GM18519 (cell line): ENCODE measurements around the gene CAPSL.
"Not testable (repeated sequence)": the region's sequence is repeated elsewhere in the genome, so short reads cannot be mapped to it uniquely, and the experiment has no call there.

Experiments used
- ATAC-seq: cut with Tn5 transposase; IDR thresholded peaks from one replicate; pipeline ENCODE4 v1.9.1; 2021; ENCODE audit warnings: mild to moderate bottlenecking, moderate library complexity; ENCODE audit not compliant: unreplicated experiment, low FRiP score

The CAPSL gene

DNA sequence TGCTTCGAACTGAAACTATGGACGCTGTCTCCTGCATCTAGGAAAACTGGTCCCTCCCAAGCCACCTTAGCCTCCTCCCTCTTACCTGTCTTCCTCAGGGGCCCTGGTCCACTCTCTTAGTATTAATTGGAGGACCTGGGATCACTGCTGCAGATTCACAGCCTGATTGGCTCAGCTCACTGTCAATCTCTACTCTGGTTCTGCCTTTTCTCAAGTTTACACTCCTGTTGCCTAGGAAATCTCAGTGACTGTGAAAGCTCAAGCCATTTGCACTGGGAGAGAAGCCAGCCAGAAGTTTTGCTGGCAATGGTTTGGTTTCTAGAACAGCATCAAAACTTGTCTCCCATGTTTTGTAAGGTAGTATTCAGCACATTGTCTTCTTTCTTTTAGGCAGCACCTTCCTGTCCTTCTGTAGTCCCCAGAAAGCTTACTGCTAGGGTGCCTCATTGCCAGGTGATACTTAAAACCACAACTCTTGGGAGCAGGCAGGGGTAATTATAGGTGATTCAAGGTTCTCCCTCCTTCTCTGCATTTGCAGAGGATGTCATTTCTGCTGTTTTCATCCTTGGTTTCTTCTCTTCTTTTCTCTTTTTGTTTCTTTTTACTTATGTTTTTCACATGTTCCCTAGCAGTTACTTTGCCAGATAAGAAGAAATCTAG lies at the start of gene CAPSL:
Gene CAPSL (minus strand): TSS at position 55 of the 660 bp plus-strand sequence. CDS start 17,502 bp downstream, outside the sequence.
- ATAC-seq, result no peak

DNA sequence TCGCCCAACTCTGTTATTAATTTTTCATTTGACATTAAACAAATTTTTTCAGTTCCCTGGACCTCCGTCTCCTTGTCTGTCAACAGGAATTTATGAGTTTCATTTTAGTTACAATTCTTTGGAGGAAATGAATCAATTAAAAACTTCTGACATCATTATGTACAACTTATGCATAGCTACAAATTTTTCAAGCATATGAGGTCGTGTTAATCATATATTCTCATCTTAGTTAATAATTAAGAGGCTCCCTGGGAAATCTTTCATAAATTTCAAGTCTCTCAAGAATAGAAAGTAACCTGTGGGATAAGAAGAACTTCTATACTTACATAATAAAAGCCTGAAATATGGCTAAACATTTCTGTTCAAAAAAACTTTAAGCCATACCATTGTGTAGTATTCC lies 49.4 kb upstream of the CAPSL start:
- no peak for ATAC-seq

DNA sequence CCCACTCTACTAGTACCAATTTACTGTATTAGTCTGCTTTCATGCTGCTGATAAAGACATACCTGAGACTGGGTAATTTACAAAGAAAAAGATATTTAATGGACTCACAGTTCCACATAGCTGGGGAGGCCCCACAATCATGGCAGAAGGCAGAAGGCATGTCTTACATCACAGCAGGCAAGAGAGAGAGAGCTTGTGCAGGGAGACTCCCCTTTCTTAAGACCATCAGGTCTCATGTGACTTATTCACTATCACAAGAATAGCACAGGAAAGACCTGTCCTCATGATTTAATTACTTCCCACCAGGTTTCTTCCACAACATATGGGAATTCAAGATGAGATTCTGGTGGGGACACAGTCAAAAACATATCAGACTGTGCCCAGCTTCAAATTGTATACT lies 41.3 kb upstream of the CAPSL start:
- no peak for ATAC-seq

DNA sequence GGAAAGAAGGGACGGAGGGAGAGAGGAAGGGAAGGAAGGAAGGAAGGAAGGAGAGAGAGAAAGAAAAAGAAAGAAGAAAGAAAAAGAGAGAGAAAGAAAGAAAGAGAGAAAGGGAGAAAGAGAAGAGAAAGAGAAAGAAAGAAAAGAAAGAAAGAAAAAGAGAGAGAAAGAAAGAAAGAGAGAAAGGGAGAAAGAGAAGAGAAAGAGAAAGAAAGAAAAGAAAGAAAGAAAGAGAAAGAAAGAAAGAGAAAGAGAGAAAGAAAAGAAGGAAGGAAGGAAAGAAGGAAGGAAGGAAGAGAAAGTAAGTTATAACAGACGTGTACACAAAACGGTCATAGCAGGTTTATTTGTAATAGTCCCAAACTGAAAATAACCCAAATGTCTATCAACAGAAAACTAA lies 38.4 kb upstream of the CAPSL start:
- not testable (repeated sequence) for ATAC-seq

DNA sequence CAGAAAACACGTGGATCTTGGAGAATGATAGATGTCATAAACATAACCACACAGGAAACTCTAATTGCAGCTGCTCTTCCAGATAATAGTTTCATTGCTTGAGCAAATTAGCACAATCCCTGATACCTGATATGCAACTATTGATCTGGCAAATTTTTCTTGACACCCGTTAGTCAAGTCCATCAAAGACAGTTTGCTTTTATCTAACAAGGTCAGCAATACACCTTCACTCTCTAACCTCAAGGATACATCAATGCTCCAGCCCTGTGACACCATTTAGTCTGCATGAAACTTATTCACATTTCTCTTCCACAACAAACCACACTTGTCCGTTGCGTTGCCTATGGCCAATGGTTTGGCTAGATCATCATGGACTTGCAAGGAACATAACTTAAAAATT lies 36.1 kb upstream of the CAPSL start:
- ATAC-seq, result no peak

DNA sequence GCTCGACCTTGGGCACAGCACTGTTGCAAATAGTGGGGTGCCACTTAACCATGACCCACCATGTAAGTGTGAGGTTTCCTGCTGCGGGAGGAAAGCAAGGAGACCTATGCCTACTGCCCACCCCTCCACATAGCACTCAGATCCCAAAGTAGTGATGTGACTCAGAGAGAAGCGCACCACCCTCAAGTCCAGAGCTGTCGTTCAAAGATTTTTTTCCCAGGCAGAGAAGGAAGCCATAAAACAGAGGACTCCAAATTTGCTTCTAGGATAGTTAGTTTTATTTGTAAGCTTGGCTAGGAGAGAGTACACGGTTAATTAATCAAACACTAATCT lies 33.4 kb upstream of the CAPSL start:
- ATAC-seq, result no peak

DNA sequence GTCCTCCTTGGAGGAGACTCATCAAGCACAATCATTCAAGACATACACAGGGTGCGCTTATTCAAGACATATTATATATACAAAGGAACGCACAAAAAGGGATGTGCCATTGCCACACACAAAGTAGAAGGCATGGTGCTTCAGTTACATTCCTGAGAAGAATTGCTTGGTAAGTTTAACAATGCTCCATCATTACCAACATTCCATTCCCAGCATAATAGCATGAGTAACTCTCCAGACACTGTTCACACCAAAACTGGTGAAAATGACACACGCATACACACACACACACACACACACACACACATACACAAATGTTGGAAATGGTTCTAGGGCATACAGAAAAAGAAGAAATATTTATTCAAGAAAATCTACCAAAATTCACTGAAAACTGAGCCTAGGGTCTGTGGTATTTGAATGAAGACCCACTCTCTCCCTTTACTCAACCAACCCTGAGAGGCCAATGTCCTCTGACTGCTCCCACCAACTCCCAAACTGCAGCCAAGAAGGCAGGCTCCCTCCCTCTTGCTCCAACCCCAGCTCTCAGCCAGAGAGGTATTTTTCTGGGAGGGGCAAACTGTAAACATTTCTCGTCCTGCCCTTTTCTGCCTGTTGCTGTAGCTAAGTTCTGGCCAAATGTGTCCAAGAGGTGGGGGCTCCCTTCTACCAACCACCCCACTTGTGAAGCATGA lies 32.9 kb upstream of the CAPSL start:
- ATAC-seq, result no peak

DNA sequence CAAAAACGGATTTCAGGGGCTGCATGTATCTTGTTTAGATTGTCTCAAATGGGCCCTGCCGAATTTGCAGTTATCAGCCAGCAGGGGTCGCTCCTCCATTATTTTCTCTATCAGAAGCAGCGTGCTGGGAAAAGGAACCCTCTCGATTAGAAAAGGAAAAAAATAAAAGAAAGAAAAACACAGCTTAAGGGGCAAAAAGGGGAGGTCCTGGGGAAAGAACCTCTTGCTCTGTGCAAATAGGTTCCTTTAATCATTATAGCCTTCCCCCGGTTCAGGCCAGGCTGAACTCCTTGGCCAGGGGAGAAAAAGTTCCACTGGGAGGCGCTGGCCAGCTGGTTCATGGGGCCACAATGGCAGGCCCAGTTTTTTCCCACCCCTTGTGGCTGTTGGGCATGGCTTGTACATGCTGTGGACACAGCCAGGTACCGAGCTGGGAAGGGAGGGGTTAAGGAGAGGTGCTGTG lies 25.0 kb upstream of the CAPSL start:
- no peak for ATAC-seq

DNA sequence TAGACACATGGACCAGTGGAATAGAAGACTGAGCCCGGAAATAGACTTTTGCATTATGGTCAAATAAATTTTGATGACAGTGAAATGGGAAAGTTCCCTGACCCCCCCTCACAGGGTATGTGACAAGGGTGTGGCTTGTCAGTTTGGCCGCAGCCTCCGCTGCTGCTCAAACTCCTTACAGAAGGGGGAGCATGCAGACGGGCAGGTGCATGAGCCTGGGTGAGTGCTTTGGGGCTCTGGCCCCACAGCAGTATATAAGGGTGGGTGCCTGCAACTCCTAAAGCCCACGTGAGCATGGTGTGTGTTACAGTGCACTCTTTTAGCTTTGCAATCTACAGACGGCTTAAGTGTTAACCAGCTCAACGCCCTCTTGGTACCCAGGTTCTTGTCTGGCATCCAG lies 21.9 kb upstream of the CAPSL start:
- ATAC-seq, result no peak

DNA sequence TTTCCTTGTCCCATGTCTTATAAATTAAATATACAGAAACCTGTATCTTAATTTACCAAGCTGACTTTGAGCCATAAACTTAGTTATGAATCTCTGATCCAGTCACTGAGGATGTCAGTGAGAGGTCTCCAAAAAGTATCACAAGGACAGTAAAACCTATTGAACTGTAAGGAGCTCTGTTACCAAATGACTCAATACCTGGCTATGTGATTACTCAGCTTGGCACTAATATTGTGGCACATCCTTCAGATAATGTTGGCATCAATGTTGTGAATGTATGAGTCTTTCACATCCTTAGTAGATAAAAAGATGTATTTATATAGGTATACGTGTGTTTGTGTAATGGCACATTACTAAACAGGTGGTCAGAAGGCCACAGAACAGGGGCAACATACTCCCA lies 18.0 kb upstream of the CAPSL start:
- ATAC-seq, result no peak

DNA sequence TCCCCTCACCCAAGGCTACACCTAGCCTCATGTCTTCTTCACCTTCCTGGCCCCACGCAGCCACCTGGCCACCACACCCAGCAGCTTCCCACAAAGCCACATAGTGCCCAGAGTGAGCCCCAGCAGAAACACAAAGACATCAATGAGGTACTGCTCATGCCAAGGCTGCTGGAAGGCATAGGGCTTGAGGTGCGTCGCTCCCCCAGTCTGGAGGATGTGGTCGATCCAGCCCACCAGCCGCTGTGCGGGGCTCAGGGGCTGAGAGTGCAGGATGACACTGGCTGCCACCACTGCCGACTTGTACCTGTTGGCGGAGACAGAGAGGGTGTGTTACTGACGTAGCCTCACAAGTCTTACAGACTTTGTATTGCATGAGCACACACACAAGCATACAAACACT lies 15.8 kb upstream of the CAPSL start:
- no peak for ATAC-seq

DNA sequence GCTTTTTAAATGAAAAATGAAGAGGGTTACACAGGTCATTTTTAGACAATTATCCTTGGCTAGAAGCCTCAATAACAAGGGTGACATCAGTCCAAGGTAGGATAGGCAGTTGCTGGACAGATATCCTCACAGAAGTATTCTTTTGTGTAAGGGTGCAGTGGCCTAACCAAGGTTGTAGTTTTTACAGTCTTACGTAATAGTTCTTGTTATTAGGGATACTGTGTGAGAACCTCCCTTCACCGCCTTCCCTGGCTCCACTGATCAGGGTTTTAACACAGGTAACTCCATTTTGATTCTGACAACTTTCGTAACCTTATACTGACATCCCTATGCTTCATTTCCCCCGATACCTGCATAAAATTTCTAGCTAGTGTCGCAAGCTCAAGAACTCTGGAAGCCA lies 8.7 kb upstream of the CAPSL start:
- no peak for ATAC-seq

DNA sequence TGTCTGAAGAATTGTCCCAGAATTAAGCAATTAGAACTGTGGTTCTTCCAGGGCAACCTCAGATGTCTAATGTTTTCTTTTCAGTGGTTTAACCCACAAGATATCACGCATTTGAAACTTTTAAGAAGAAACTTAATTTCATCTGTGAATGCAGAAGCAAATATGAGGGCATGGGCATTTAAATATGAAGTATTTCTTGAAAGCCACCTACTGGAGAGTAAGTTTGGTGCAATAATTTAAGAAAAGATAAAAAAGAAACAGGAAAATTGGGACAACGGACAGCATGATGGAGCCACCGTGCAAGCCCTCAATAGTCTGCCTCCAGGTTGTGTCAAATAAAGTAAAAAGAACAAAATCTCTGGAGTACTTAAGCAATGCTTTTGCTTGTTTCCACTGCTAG lies 1.2 kb upstream of the CAPSL start:
- no peak for ATAC-seq

DNA sequence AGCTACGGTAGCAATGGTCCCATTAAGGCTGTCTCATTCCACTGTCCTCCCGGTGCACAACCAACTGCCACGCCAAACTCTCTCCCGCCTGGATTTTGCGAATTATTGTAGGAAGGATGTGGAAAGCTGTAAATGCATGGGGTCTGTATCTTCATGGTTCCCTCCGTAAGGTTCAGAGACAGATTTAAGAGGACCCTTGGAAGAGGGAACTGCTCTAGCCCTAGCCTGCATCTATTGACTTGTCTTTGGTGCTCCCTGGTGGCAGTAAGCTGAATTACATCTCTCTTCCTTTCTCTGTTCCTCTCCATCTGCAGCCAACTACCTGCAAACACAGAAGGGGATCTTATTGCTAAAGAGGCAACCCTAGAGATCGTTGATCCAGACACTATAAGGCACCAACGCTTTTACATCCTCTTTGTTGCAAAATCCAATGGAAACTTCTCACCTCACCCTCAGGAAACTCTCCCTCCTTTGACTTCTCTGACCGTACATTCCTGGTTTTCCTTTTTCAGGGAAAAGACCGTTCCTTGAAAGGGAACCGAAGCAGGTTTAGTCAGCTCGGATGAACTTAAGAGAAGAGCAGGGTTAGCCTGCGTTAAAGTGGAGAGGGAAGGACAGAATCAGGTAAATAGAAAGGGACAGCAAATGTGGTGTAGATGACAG lies 11.9 kb downstream of the CAPSL start:
- ATAC-seq, result peak; percentile 37

DNA sequence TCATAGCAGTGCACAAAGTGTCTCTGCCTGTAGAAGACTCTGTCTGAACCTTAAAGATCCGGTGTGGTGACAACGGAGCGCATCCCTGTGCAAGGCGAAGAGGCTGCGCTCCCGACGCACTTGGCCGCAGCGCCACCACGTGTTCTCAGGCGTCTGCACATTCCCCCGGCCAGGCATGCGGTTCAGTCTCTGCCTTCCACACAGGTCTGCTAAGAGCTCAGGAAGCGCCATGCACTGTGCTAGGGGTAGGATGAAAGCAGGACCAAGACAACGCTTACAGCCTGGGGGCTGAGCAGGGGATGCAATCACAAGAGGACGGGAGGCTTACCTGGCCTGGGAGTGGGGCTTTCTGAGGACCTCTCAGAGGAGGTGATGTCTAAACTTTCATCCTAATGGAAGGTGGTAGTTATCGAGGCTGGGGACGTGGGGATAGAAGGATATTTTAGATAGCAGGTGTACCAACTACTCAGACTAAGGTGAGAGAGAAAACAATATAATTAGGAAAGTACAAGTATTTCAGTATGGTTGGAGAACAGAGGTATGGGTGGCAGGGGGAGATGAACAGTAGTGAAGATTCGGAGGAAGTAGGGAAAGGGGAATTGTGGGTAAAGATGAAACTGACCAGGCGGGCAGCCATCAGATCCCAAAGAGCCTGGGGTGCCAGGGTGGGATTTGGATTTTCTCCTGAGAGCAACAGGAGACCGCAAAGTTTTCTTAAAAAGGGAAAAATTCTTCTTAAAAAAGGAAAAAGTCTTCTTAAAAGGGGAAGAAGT lies 13.3 kb downstream of the CAPSL start:
- peak; percentile 73 for ATAC-seq

DNA sequence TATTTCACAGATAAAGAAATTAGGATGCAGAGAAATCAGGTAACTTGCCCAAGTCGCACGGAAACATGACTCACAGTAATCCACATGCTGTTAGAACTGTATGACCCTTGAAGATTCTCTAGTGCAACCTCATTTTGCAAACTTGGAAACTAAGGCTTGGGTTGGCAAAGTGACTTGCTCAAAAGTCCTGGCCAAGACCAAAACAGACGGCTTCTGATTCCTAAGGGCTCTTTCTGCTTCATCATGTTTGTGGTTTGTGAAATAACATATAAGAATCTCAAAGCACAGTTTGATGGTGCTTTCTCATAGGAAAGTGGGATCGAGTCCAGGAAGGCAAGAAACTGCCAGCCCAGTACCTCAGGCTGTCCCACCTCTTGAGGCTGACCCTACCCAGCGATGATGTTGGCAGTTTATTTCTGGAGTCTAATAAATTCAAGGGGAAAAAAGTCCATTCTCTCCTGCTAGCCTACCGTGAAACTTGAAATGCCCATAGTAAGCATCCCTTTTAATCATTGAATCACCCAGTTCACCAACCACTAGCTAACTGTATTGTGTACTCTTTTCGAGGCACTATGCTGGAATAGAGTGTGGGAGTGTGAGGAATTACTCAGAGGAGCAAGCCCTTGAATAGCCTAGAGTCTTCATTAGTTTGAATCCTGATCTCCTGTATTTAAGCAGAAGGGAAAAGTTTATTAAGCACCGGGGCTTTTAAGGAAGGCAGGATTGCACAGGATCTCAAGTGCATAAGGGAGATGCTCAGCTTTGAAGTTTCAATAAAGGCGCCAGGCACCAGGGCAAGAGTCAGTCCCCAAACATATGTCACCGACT lies 14.1 kb downstream of the CAPSL start:
- ATAC-seq, result no peak

DNA sequence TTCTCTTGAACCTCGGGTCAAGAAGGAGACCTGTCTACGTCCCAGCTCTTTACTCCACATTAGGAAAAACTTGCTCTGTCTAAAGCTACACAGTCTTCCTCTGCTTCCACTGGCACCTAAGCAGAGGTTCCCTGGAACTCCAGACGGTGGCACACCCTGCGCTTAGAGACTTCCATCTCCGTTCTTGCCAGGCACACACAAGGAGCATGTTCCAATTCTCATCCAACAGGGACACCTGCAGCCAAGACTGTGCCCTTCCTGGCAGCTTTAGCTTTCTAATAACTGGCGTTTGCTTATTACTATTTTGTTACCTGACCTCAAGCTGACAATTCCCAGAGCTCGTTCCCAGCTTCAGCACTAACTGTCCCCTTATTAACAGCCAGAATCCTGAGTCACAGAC lies 16.0 kb downstream of the CAPSL start:
- ATAC-seq, result no peak

DNA sequence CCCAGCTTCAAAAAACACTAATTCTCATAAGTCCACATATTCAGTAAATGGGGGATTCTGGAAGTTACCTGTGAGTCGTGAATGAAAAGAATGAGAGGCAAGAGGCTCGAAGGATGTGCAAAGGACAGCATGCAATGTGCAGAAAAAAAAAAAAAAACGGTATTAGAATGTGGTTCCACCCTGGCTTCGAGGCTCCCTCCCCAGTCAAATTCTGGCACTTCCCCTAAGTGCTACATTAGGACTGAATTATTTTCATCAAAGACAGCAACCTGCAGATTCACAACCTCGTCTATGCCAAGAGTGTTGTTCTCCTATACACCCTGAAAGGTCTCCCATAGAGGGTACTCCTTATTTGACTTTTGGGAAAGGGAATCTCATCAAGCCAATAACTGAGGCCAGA lies 16.5 kb downstream of the CAPSL start:
- ATAC-seq, result no peak

DNA sequence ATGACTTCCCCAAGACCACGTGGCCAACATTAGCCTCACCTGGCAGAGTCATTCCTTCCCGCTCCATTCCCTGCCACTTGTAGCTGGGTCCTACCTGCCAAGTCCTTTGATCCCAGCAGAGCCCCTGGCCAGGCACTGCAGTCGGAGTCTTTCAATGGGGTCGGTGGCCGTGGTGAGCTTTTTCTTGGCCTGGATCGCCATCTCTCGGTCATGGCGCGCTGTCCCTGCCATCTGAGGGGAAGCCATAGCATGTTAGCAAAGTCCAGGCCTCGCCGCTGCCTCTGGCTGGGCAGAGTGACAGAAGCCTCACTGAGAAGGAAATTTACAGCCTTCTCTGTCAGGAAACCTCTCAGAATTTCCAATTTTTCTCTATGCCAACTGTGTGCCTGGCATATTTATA lies 17.5 kb downstream of the CAPSL start:
- ATAC-seq, result no peak

DNA sequence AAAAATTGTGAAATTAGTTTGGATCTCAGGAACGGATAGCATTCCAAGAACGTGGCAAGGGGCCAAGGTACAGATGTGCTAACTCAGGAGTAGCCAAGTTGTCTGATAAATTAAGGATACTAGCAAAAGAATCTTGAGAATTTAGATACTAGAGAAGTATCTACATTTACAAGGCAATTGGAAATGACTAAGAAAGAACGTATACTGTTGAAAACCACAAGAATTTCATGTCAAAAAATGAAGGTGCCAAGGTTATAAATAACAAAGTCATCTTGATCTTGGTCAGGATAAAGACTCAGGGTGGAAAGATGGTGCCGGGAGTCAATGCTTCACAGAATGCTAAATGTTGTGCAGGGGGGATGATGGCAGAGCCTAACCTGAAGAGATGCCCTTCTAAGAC lies 19.2 kb downstream of the CAPSL start:
- no peak for ATAC-seq
